ENCODE measurements around the gene CALR. TPM values are rescaled to one million over a fixed set of nuclear protein-coding genes. Genes with fewer than 3 reads are reported as not detected.

CALR gene
- total RNA-seq, 3 donors from 2014 or later (not counting 1 experiment from before 2014, with no cell fraction given), result 588 to 813 (median 763) TPM

DNA sequence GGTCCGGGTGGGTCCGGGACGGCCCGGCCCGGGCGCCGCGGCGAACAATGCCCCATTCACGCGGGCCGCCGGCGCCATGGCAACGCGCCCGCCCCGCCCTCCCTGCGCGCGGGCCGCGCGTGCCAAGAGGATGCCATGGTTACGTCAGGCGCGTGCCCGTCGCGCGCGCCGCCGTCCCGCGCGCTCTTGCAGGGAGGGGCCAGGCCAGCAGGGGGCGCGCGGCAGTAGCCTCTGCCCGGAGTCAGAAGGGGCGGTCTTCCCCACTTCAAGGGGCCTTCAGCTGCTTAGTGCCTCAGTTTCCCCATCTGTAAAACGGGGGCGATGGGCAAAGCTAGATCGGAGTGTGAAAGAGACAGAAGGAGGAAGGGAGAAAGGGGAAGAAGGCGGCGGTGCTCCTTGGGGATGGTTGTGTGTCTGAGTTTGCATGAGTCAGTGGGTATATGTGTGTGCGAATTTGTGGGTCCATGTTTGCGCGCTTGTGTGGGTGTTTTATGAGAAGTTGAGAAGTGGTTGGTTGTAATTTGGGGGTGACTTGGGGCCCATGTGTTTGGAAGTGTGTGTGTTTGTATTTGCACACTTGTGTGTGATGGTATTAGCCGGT lies 45.2 kb downstream of the CALR start:
- H3K4me3 ChIP-seq (ENCODE audit: low read length), result peak overlapping the region; percentile 19
- H3K4me1 Mint-ChIP-seq, result peaks cover 0 to 5% of the 10 kb centered on the region in 2 donors

DNA sequence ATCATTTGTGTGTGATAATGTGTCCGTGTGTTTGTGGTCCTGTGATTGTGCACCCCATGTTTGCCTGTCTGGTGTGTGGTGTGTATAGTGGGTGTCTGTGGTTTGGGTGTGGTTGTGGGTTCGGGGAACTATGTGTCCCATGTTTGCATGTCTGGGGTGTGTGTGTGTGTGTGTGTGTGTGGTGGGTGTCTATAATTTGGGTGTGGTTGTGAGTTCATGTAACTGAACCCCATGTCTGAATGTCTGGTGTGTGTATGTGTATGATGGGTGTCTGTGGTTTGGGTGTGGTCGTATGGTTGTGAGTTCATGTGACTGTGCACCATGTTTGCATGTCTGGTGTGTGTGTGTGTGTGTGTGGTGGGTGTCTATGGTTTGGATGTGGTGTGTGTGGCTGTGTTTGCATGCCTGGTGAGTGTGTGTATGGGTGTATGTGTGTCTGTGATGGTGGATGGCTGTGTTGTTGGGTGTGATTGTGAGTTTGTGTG lies 45.8 kb downstream of the CALR start:
- no peak overlapping the region for H3K4me3 Mint-ChIP-seq
- no peak overlapping the region for H3K4me3 ChIP-seq (ENCODE audit: low read length)
- no peaks in the 10 kb centered on the region for H3K9me3 ChIP-seq (ENCODE audit: control insufficient read depth, insufficient read depth, low read length)
- no peak overlapping the region for H3K27ac ChIP-seq (ENCODE audit: low read length)
- peaks cover 33% of the 10 kb centered on the region for H3K4me1 ChIP-seq (ENCODE audit: control insufficient read depth, insufficient read depth, low read length)
- intact Hi-C loops (cut with micrococcal nuclease), result loop anchor here (2.0 kb wide), 1 partner anchor 31 kb away; no protein-coding TSS in a partner anchor
- no peak for TF ChIP-seq CTCF (IDR thresholded peaks at IDR 0.05)
- 50% methylated on average over 3 of the region's 3 CpGs for WGBS (ENCODE audit: insufficient coverage)
- no peaks in the 10 kb centered on the region for H3K36me3 Mint-ChIP-seq
- peaks cover 0 to 3% of the 10 kb centered on the region in 2 donors for H3K27me3 Mint-ChIP-seq (ENCODE audit: low read depth in 2 of 2)
- H3K27me3 ChIP-seq (ENCODE audit: control insufficient read depth, insufficient read depth, low read length), result peaks cover 7% of the 10 kb centered on the region
- no peak for ATAC-seq
- peaks cover 0 to 5% of the 10 kb centered on the region in 2 donors for H3K4me1 Mint-ChIP-seq
- peak; percentile 31 to 43 for DNase-seq
- H3K27ac Mint-ChIP-seq, result no peak overlapping the region
- no peaks in the 10 kb centered on the region for H3K36me3 ChIP-seq (ENCODE audit: control insufficient read depth, insufficient read depth, low read length)
- no peaks in the 10 kb centered on the region for H3K9me3 Mint-ChIP-seq

More for the DNA sequence above, 45.2 kb downstream of the CALR start:
- DNase-seq (peak; percentile 91 to 92), ATAC-seq (peak; percentile 40 to 73 (median 43))
- no peaks in the 10 kb centered on the region for H3K36me3 ChIP-seq (ENCODE audit: control insufficient read depth, insufficient read depth, low read length)
- Mint-ChIP-seq H3K27me3 (ENCODE audit: low read depth in 2 of 2) (peaks cover 0 to 3% of the 10 kb centered on the region in 2 donors), H3K4me3 (no peak overlapping the region), H3K9me3 (no peaks in the 10 kb centered on the region), H3K36me3 (no peaks in the 10 kb centered on the region), H3K27ac (no peak overlapping the region)
- H3K27me3 ChIP-seq (ENCODE audit: control insufficient read depth, insufficient read depth, low read length), result peaks cover 7% of the 10 kb centered on the region
- intact Hi-C loops (cut with micrococcal nuclease), result loop anchor here (1.0 to 2.0 kb wide), 2 partner anchors 31 to 78 kb away; no protein-coding TSS in a partner anchor
- H3K4me1 ChIP-seq (ENCODE audit: control insufficient read depth, insufficient read depth, low read length), result peaks cover 33% of the 10 kb centered on the region
- TF ChIP-seq CTCF (IDR thresholded peaks at IDR 0.05), result peak; percentile 84
- no peak overlapping the region for H3K27ac ChIP-seq (ENCODE audit: low read length)
- H3K9me3 ChIP-seq (ENCODE audit: control insufficient read depth, insufficient read depth, low read length), result no peaks in the 10 kb centered on the region
- 7% methylated on average over 51 of the region's 51 CpGs for WGBS (ENCODE audit: insufficient coverage)

DNA sequence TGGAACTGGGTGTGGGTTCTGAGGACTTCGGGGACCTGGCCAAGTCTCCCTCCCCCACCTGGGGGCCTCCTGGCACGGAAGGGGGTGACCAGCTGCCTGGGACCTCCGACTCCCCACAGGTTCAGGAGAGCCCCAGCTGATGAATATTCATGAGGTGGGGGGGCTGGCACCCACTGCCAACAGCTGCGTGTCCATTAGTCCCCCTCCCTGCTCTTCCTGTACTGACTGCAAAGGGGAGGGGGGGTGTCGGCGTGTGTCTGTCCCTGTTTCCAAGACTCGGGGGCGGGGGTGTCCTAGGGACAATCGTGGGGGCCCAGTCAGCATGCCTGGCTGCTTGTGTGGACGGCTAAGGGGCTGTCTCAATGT lies 46.3 kb downstream of the CALR start:
- no peaks in the 10 kb centered on the region for H3K9me3 ChIP-seq (ENCODE audit: control insufficient read depth, insufficient read depth, low read length)
- 38% methylated on average over 8 of the region's 10 CpGs for WGBS (ENCODE audit: insufficient coverage)
- no peaks in the 10 kb centered on the region for H3K36me3 ChIP-seq (ENCODE audit: control insufficient read depth, insufficient read depth, low read length)
- Mint-ChIP-seq H3K27ac (no peak overlapping the region), H3K27me3 (ENCODE audit: low read depth in 2 of 2) (peaks cover 0 to 3% of the 10 kb centered on the region in 2 donors), H3K4me3 (peak overlapping the region; percentile 32), H3K36me3 (no peaks in the 10 kb centered on the region), H3K4me1 (peaks cover 0 to 5% of the 10 kb centered on the region in 2 donors), H3K9me3 (no peaks in the 10 kb centered on the region)
- peaks cover 7% of the 10 kb centered on the region for H3K27me3 ChIP-seq (ENCODE audit: control insufficient read depth, insufficient read depth, low read length)
- TF ChIP-seq CTCF (IDR thresholded peaks at IDR 0.05), result no peak
- intact Hi-C loops (cut with micrococcal nuclease), result loop anchor here (1.0 to 2.0 kb wide), 3 partner anchors 30 to 116 kb away; no protein-coding TSS in a partner anchor
- ATAC-seq (peak; percentile 0 to 8 (median 1)), DNase-seq (peak in 1 of 2 donors; percentile 40)
- peak overlapping the region; percentile 26 for H3K27ac ChIP-seq (ENCODE audit: low read length)
- H3K4me3 ChIP-seq (ENCODE audit: low read length), result no peak overlapping the region
- peaks cover 33% of the 10 kb centered on the region for H3K4me1 ChIP-seq (ENCODE audit: control insufficient read depth, insufficient read depth, low read length)
